Hematopoietic multipotent progenitor cell treated with erythropoietin and hydrocortisone succinate and interleukin-3 and kit ligand, for 8 days (in vitro differentiated cells): ENCODE data around the gene CAPN10.

Source experiments
- DNase-seq: peaks from one replicate; pipeline ENCODE4 v3.0.0-alpha.2; 2015

The CAPN10 gene

GRCh38 chr2:240590681-240591111, 4.2 kb downstream of the CAPN10 start:
- DNase-seq, result no peak

GRCh38 chr2:240591226-240591625, 4.7 kb downstream of the CAPN10 start:
- no peak for DNase-seq

DNA sequence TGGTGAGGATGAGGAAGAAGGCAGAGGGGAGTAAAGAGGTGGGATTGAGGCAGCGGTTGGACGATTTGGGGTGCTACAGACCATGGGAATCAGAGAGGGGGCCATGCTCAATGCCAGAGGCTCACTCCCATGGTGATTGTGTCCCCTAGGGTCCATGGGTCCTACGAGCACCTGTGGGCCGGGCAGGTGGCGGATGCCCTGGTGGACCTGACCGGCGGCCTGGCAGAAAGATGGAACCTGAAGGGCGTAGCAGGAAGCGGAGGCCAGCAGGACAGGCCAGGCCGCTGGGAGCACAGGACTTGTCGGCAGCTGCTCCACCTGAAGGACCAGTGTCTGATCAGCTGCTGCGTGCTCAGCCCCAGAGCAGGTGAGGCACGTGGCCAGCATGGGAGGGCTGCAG, 5.2 kb downstream of the CAPN10 start:
- no peak for DNase-seq

DNA sequence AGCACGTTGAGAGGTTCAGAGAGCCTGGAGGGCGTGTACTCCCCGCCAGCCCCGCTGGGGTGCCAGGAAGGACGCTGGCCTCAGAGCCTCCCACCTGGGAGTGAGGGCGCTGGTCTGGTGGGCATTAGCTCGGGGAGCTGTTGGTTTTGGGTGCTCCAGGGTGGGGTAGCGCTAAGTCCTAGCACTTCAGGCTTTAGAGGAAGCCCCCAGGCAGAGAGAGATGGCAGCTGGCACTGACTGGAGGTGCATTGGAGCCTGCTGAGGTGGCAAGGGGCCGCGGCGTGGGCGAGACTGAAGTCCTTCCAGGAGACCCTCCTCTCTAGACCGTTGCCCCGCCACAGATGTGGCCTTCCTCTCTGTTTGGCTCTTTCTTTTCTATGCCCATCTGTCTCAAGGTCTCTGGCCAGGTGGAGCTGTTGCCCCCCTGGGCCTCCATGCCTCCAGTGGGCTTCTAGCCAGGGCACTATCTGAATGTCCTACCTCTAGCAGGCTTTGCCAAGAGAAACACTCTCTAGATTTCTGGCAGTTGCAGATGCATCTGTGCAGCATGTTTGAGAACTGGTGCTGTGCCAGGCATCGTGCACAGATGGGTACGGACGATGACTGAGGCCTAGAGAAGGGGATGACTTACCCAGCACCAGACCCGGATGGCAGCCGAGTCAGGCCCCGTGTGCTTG, 6.6 kb downstream of the CAPN10 start:
- no peak for DNase-seq

- no peak for DNase-seq
These were observed 7.3 kb downstream of the CAPN10 start for GRCh38 chr2:240593703-240594451.

DNA sequence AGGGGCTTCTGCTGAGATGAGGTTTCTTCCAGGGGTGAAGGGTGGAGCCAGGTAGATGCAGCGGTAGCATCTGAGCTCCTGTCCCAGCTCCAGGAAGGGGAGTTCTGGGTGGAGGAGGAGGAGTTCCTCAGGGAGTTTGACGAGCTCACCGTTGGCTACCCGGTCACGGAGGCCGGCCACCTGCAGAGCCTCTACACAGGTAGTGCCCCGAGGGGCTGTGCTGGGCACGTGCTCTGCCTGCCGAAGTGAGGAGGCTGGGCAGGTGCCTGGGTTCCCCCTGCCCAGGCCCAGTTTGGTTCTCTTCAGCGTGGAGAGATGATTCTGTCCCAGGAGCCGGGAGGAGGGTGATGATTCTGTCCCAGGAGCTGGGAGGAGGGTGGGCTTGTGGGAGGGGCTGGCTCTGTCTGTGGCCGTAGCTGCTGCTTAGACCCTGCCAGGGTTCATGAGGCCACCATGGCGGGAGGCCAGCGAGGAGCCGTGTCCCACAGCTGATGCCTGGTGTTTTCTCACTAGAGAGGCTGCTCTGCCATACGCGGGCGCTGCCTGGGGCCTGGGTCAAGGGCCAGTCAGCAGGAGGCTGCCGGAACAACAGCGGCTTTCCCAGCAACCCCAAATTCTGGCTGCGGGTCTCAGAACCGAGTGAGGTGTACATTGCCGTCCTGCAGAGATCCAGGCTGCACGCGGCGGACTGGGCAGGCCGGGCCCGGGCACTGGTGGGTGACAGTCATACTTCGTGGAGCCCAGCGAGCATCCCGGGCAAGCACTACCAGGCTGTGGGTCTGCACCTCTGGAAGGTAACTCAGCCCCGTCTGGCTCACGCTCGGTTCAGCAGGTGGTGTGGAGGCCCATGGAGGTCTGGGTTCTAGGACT, 8.2 kb downstream of the CAPN10 start:
- no peak for DNase-seq

- peak; percentile 54 for DNase-seq
These were observed 9.0 kb downstream of the CAPN10 start for GRCh38 chr2:240595381-240596079.

GRCh38 chr2:240596080-240596460, 9.5 kb downstream of the CAPN10 start:
- DNase-seq, result no peak

DNA sequence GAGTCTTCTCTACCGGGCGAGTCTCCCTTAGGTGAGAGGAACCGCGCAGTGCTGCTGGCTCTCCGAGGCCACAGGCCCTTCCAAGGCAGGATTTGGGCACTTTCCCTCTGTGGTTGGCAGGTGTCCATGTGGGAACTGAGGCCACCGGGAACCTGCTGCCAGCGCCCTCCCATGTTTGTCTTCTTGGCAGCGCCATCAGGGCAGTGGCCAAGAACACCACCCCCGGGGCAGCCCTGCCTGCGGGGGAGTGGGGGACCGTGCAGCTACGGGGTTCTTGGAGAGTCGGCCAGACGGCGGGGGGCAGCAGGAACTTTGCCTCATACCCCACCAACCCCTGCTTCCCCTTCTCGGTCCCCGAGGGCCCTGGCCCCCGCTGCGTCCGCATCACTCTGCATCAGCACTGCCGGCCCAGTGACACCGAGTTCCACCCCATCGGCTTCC, 10.0 kb downstream of the CAPN10 start:
- DNase-seq, result no peak

- DNase-seq, result no peak
These were observed 10.5 kb downstream of the CAPN10 start for GRCh38 chr2:240597054-240597418.

DNA sequence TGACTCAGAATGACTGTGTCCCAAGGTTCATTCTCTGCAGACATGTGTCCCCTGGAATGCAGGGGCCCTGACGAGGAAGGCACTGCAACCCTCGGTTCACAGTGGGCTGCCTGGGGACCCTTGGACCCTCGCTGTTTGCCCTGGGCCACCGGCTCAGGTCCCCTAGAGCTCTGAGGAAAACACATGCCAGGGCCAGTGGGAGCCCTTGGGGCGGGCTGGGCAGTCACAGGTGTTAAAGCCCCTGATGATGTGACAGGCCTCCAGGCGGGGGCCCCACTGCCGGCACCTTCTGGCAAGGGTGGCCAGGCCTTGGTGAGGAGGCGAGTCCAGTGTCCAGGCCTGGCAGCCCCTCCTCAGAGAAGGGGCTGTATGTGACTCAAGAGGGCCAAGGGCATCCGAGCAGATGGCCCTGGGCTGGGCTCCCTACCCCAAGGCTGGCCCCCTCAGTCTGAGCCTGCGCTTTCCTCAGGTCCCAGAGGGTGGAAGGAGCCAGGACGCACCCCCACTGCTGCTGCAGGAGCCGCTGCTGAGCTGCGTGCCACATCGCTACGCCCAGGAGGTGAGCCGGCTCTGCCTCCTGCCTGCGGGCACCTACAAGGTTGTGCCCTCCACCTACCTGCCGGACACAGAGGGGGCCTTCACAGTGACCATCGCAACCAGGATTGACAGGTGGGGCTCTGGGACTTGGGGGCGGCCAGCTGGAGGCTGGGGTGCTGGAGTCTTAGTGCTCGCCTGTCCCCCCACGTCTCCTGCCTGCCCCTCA, 11.1 kb downstream of the CAPN10 start:
- no peak for DNase-seq

DNA sequence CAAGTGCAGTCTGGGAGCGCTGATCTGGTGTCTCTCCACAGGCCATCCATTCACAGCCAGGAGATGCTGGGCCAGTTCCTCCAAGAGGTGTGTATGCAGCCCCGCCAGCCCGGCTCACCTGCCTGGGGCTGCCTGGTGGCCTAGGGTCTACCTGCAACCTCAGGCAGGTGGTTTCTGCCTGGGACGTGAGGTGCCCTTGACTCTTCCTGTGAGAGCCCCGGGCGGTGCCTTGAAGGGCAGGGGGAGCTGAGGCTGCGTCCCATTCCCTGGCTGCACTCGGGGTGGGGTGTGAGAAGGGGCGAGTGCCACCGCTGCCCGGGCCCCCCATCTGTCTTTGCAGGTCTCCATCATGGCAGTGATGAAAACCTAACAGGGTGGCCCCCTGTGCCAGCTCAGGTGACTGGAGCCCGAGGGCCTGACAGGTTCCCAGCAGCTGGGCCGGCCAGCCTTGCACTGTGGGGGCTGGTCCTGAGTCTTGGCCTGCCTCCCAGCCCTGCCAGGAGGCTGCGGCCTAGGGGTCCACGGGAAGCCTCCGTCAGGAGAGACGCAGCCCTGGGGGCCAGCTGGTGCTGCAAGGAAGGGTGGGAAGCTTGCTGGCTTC, 11.9 kb downstream of the CAPN10 start:
- no peak for DNase-seq

GRCh38 chr2:240599141-240599583, 12.6 kb downstream of the CAPN10 start:
- DNase-seq, result no peak

DNA sequence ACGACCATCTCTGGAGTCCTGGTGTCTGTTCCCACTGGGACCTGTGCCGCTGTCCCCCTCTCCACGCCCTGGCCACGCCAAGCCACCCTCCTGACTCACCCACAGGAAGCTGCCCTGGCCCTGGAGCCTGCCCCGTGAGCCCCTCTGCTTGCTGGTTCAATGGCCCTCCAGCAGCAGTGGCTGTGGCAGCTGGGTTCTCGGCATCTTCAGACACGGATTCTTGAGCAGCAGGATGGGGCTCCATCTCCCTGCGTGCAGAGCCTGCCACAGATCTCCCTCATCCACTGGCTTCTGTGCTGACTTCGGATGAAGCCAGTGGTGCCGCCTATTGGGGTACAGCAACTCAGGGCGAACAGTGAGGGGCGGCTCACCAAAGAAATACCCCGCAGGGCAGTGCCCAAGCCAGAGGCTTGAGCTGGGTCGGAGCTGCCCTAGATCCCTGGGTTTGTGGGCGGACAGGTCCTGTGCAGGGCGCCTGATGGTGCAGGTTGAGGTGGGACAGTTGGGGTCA, 14.0 kb downstream of the CAPN10 start:
- no peak for DNase-seq

DNA sequence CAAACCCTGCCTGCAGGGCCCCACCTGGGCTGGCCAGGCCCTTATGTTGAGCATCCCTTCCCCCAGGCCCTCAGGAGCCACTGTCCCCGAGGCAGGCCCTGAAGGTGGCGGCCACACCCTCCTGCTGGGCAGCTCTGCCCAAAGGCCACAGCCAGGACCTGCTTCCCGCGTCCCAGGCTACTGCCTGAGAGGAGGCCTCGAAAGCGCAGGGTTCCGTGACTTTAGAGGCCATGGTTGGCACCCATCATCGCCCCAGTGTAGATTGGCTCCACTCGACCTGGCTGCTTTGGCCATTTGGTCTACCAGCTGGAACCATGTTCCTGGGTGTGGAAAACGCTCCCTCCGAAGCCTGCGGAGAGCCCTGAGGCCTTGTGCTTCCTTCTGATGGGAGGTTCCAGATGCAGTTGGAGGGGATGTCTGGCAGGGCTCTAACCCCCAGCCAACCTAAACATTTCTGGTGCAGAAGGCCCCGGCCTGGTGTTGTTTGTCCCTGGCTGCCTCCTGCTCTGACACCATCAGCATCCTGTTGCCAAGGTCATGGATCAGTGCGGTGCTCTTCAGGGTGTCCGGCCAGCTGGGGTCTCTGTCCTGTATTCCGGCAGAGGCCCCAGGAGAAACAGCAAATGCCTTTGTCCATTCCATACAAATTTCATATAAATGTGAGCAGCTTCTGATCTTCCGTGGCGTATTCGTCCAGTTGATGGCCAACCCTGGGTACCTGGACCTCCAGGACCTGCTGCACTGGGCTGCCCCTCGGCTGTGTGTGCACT, 14.7 kb downstream of the CAPN10 start:
- DNase-seq, result no peak

DNA sequence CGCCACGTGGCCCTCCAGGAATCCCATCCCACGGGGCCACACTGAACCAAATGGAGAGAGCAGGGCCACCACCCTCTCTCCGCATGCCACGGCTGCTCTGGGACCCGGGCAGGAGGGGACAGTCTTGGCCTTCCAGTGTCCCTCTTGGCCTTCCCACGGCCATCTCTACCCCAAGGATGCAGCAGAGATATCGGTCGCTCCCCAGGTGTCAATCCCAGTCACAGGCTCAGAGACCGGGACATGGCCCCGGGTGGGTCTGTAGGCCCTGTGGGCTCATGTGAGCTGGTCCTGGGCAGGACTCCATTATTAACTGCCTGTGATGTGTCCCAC, 15.3 kb downstream of the CAPN10 start:
- no peak for DNase-seq

GRCh38 chr2:240602266-240603050, 15.9 kb downstream of the CAPN10 start:
- DNase-seq, result no peak

GRCh38 chr2:240603081-240603835, 16.7 kb downstream of the CAPN10 start:
- no peak for DNase-seq

DNA sequence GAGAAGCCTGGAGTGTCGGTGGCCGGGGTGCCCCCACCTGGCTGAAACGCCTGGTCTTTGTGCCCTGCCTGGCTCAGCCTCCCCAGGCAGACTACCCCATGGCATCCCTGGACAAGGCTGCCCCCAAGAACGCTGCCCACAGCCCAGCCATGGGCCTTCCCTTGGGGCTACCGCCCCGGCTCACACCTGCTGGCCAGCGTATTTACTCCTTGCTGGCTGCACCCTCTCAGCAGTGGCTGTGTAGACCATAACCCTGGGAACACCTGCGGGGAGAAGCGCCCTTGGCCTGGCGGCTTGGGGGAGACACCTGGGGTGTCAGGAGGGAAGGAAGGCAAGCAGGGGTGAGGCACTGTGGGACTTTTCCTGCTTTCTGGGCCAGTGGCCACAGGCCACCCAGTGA, 17.3 kb downstream of the CAPN10 start:
- no peak for DNase-seq
